ENCODE data around the gene NR0B2. TPM values are rescaled to one million over a fixed set of nuclear protein-coding genes. Genes with fewer than 3 reads are reported as not detected.
"Not testable (repeated sequence)": the region's sequence is repeated elsewhere in the genome, so short reads cannot be mapped to it uniquely, and the experiment has no call there.

The NR0B2 gene
- total RNA-seq, 2 donors from 2014 or later = 0.31 to 0.34 TPM

- DNase-seq (no peak), ATAC-seq (no peak)
- intact Hi-C loops (cut with DNase I, micrococcal nuclease) = no loop called here
Measured at GRCh38 chr1:26900815-26901511, 12.8 kb downstream of the NR0B2 start.

- ATAC-seq (peak; percentile 87), DNase-seq (peak; percentile 91 to 94)
- intact Hi-C loops (cut with DNase I, micrococcal nuclease) = no loop called here
Measured at GRCh38 chr1:26900001-26900814, 13.6 kb downstream of the NR0B2 start, which contains the start of gene GPATCH3. GPATCH3 (minus strand) TSS chr1:26900467; CDS start chr1:26900442, 25 bp downstream.

GRCh38 chr1:26897351-26897750 lies 16.4 kb downstream of the NR0B2 start:
- ATAC-seq = no peak
- no peak for DNase-seq
- intact Hi-C loops (cut with DNase I, micrococcal nuclease) = no loop called here

DNA sequence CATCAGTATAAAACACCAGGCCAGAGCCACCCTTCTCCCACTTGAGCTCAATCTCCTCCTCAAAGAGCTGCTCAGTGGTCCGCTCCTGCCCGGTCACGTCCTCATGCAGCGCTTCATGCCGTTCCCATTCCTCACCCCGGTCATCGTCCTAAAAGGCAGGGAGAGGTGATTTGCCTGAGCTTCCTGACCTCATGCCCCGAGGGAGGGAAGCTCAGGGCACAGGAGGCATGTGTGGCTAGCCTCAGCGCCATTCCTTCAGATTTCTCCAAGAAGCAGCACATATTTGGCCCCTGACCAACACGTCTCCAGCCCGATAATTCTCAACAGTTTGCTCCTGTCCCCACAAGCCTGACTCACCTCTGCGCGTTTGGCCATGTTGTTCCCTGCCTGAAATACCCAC lies 19.5 kb downstream of the NR0B2 start:
- DNase-seq = no peak
- no peak for ATAC-seq
- intact Hi-C loops (cut with DNase I, micrococcal nuclease) = no loop called here

GRCh38 chr1:26890467-26890796 lies 23.3 kb downstream of the NR0B2 start:
- DNase-seq (no peak), ATAC-seq (peak; percentile 44)
- intact Hi-C loops (cut with DNase I, micrococcal nuclease) = no loop called here

DNA sequence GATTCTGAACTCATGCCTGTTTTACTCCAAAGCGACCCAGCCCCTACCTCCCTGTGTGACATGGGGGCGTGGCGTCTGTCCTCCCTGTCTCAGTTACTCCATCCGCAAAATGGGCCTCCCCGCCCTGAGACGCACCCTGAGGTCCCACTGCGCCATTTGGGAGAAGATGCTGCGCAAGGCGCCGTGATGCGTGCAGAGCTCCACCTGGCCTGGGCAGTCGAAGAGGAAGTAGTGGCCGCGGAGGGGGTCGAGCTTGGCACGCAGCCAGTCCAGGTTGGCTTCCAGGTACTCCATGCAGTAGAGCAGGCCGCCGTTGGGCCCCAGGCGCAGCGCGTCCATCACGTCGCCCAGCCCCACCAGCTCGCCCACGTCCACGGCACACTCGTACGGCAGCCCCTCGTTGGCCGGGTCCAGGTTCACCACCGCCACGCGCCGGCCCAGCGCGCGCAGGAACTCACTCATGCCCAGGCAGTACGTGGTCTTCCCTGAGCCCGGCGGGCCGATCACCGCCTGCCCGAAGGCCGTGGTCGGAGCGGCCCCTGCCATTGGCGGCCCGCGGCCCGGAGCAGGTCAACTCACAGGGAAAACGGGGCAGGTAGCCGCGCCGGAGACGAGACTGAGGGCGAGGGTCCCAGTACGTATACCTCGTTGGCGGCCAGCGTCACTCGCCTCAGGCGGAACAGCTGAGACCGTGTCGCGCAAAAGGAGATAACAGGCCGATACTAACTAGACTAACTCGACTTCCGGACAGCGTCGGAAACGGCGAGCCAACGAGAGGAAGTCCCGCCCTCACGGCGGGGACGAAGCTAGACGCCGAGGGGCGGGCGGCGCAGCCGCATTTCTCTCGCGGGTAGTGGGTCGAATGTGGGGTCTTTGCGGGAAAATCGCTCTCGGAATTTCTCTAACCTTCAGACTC lies 24.0 kb downstream of the NR0B2 start, which contains the start of gene GPN2:
Gene GPN2 (minus strand): TSS at position 733 of the 916 bp plus-strand sequence. CDS start 187 bp downstream, at position 546.
- ATAC-seq (peak; percentile 95), DNase-seq (peak; percentile 83 to 88)
- intact Hi-C loops (cut with DNase I, micrococcal nuclease) = no loop called here

DNA sequence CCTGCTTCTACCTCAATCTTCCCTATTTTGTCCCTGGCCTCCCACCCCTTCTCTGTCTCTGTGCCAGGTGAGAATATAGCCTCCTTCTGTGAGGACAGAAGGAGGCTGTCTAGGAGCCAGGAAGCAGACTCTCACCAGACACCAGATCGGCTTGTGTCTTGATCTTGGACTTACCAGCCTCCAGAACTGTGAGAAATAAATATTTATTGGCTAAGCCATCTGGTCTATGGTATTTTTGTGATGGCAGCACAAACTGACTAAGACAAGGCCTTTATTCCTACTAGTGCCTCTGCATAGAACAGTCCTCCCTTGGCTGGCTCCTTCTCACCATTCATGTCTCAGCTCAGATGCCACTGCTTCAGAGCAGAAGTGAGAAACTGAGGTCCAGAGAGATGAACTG lies 25.5 kb downstream of the NR0B2 start:
- ATAC-seq = no peak
- no peak for DNase-seq
- intact Hi-C loops (cut with DNase I, micrococcal nuclease) = no loop called here

GRCh38 chr1:26887125-26887524 lies 26.6 kb downstream of the NR0B2 start:
- DNase-seq (no peak), ATAC-seq (no peak)
- intact Hi-C loops (cut with DNase I, micrococcal nuclease) = no loop called here

DNA sequence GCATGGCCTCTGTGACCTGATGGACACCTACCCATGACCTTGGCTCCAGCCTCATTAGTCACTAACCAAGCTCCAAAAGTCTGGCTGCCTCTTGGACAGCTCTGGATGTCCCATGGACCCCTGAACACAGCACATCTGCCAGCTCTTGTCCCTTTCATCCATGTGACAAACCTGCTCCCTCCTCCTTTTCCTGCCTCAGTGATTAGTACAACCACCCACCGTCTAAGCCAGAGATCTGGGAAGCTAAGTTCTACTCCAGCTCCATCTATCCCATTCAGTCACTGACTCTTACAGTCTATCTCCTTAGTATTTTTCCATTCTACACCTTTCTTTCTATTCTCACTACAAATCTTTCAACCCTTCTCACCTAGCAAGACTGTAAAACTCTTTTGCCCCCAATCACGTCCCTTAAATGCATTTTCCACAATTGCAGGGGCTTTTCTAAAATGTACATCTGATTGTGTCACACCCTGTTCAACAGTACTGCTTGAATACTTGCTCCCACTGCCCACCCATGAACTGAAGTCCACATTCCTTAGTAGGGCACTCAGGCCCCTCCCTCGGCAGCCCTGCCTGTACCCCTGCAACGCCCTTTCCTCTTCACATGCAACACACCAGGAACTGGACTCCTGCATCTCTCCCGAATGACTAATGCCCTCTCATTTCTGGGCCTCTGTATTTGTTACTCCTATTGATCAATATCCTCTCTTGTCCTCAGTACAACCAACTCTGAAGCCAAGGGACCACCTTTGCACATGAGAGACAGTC lies 30.9 kb downstream of the NR0B2 start:
- DNase-seq = no peak
- ATAC-seq = no peak
- intact Hi-C loops (cut with DNase I, micrococcal nuclease) = no loop called here

DNA sequence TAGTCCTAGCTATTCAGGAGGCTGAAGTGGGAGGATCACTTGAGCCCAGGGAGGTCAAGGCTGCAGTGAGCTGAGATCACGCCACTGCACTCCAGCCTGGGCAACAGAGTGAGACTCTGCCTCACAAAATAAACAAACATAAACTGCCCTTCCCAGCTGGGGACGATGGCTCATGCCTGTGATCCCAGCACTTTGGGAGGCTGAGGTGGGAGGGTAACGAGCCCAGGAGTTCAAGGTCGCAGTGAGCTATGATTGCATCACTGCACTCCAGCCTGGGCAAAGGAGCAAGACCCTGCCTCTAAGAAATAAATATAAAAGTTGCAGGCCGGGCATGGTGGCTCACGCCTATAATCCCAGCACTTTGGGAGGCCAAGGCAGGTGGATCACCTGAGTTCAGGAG lies 32.2 kb downstream of the NR0B2 start:
- intact Hi-C loops (cut with DNase I, micrococcal nuclease); DNase-seq: not testable (repeated sequence)
- ATAC-seq = peak; percentile 53

- ATAC-seq (no peak), DNase-seq (no peak)
- intact Hi-C loops (cut with DNase I, micrococcal nuclease) = loop anchor here in 1 of 2 donors (10.0 kb wide), 2 partner anchors 65 to 275 kb away; no protein-coding TSS in a partner anchor
Measured at GRCh38 chr1:26879793-26880192, 34.0 kb downstream of the NR0B2 start.

GRCh38 chr1:26877326-26877725 lies 36.4 kb downstream of the NR0B2 start:
- ATAC-seq (no peak), DNase-seq (no peak)
- intact Hi-C loops (cut with DNase I, micrococcal nuclease) = loop anchor here in 1 of 2 donors (10.0 kb wide), 2 partner anchors 63 to 273 kb away; no protein-coding TSS in a partner anchor

DNA sequence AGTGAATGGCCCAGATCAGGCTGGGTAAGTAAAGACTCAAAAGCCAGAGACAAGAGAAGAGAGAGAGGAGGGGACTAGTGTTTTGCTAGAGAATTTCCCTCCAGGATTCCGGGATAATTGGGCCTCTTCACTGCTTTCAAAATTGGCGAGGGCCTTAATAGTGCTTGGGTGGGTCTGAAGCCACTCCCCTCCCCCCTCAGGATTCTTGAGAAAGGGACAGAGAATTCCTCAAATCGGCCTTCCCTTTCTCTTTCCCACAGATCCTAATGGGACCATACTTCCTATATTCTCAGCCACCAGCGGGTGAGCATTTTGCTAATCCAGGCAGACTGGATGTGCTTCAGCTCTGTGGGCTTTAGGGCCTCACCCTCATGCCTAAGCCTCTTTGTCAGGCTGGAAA lies 38.9 kb downstream of the NR0B2 start:
- ATAC-seq = no peak
- no peak for DNase-seq
- intact Hi-C loops (cut with DNase I, micrococcal nuclease) = loop anchor here in 1 of 2 donors (10.0 kb wide), 2 partner anchors 60 to 270 kb away; no protein-coding TSS in a partner anchor

DNA sequence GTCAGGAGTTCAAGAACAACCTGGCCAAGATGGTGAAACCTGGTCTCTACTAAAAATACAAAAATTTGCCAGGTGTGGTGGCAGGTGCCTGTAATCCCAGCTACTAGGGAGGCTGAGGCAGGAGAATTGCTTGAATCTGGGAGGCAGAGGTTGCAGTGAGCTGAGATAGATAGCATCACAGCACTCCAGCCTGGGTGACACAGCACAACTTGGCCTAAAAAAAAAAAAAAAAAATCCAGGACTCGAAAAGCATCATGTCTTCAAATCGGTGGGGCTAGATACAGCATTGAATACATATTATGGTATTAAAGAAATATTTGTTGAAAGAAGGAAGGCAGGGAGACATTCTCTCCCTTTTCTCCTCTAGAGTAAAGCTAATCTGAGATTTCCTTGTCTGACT lies 40.7 kb downstream of the NR0B2 start:
- not testable (repeated sequence) for DNase-seq, ATAC-seq
- intact Hi-C loops (cut with DNase I, micrococcal nuclease) = loop anchor here in 1 of 2 donors (10.0 kb wide), 2 partner anchors 58 to 268 kb away; no protein-coding TSS in a partner anchor

DNA sequence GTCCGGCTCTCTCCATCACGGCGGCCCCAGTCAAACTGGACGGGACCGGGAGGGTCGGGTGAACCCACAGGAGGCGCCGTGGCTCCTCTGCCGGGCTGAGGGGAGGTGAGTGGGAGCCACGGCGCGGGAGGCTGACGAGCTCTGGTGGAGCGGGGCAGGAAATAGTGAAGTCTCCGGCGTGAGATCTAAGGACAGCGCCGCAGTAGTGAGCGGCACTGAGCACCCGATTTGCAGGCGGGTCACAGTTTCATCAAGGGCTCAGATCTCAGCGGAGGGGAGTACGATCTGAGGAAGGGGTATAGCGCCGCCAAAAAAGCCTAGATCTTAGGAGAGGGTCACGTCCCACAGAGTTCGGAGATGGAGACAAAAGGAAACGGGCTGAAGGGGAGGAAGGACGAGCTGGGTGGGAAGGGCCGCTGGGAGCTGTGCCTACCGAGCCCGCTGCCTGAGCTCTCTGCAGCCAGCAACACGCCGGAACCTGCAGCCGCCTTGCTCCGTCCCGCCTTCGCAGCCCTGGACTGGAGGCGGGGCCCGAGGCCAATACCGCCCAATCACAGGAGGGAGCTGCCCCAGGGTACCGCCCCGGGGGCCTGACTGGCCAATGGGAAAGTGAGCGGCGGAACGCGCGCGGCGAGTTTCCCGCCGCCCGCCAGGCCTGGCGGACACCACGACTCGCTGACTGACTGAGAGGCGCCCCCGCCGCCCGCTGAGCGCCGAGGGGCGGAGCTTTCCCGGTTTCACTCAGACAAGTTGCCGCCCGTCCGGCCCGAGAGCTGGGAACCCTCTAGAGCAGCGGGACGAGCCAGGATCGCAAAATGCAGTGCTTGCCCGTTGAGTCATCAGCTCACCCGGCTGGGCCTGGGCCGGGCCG lies 48.9 kb downstream of the NR0B2 start:
- intact Hi-C loops (cut with DNase I, micrococcal nuclease) = no loop called here
- ATAC-seq = peak; percentile 74

DNA sequence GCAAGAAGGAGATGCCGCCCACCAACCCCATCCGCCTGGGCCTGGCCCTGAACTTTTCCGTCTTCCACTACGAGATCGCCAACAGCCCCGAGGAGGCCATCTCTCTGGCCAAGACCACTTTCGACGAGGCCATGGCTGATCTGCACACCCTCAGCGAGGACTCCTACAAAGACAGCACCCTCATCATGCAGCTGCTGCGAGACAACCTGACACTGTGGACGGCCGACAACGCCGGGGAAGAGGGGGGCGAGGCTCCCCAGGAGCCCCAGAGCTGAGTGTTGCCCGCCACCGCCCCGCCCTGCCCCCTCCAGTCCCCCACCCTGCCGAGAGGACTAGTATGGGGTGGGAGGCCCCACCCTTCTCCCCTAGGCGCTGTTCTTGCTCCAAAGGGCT lies 50.1 kb downstream of the NR0B2 start:
- DNase-seq (peak in 1 of 2 donors; percentile 39), ATAC-seq (peak; percentile 6)
- intact Hi-C loops (cut with DNase I, micrococcal nuclease) = no loop called here

More for the DNA sequence above, 48.9 kb downstream of the NR0B2 start:
- peak; percentile 96 to 97 for DNase-seq

Measured in left colon (tissue), 2 donors.